IMR-90 (cell line): ENCODE data around the gene TMEM140. TPM values are rescaled to one million over a fixed set of nuclear protein-coding genes. Genes with fewer than 3 reads are reported as not detected.

Source experiments
- ATAC-seq: fragments of 200-7000 bp; cut with Tn5 transposase; 2 replicates; pipeline ENCODE4 v1.9.1; 2020; ENCODE audit warnings: low read depth, mild to moderate bottlenecking, moderate library complexity
- BruUV-seq: library from RNA; stranded (reverse); fragments of 400-500 nt; replicated peaks from 2 replicates; lab custom pipeline; 2021; lab: Mats Ljungman, UMichigan
- CTCF ChIA-PET: fragments of 300-600 bp; formaldehyde crosslinking; extraction: SDS; loops from one replicate; lab custom pipeline; 2021; ENCODE audit warnings: antibody characterized with exemption; lab: Yijun Ruan, JAX
- POLR2A ChIA-PET: fragments of 300-600 bp; sonication (Branson Sonifier 250); formaldehyde crosslinking; loops from one replicate; lab custom pipeline; 2022; ENCODE audit warnings: antibody characterized with exemption; ENCODE audit not compliant: unreplicated experiment; lab: Charles Lee
- DNase-seq: peaks from one replicate; pipeline ENCODE4 v3.0.0; 2013
- H2AFZ ChIP-seq: replicated peaks from 2 replicates; pipeline ENCODE3; 2013; ENCODE audit warnings: low read length, mild to moderate bottlenecking; ENCODE audit not compliant: poor library complexity
- H2AK5ac ChIP-seq: 2 replicates; pipeline ENCODE4 v1.6.1; 2013; ENCODE audit warnings: low read depth, low read length, inconsistent platforms
- H2AK9ac ChIP-seq: replicated peaks from 2 replicates; pipeline ENCODE3; 2013; ENCODE audit warnings: mild to moderate bottlenecking, low read depth, low read length, moderate library complexity; ENCODE audit not compliant: poor library complexity
- H2BK120ac ChIP-seq: 2 replicates; pipeline ENCODE4 v1.6.1; 2013; ENCODE audit warnings: low read depth, low read length, inconsistent platforms
- H2BK15ac ChIP-seq: 3 replicates; pipeline ENCODE4 v1.6.1; 2013; ENCODE audit warnings: low read depth, low read length, inconsistent platforms
- H2BK20ac ChIP-seq: 2 replicates; pipeline ENCODE4 v1.6.1; 2013; ENCODE audit warnings: low read depth, mild to moderate bottlenecking, inconsistent platforms, low read length, moderate library complexity
- H2BK5ac ChIP-seq: 2 replicates; pipeline ENCODE4 v1.6.1; 2013; ENCODE audit warnings: mild to moderate bottlenecking, low read depth, low read length, inconsistent platforms; ENCODE audit not compliant: poor library complexity, severe bottlenecking
- H3K14ac ChIP-seq: replicated peaks from 2 replicates; pipeline ENCODE4 v1.6.1; 2013; ENCODE audit warnings: low read depth, low read length, inconsistent platforms
- H3K18ac ChIP-seq: 2 replicates; pipeline ENCODE4 v1.6.1; 2013; ENCODE audit warnings: low read depth, low read length, control low read depth
- H3K23ac ChIP-seq: 2 replicates; pipeline ENCODE4 v1.6.1; 2013; ENCODE audit warnings: low read depth, low read length, inconsistent platforms
- H3K27ac ChIP-seq: 2 replicates; pipeline ENCODE4 v1.5.1; 2013; ENCODE audit warnings: mild to moderate bottlenecking, control low read depth, low read length; ENCODE audit not compliant: insufficient read depth
- H3K27me3 ChIP-seq: 2 replicates; pipeline ENCODE4 v1.6.1; 2013; ENCODE audit warnings: low read length; ENCODE audit not compliant: control insufficient read depth, insufficient read depth
- H3K36me3 ChIP-seq: 2 replicates; pipeline ENCODE4 v1.6.1; 2013; ENCODE audit warnings: low read length, mixed read lengths; ENCODE audit not compliant: control insufficient read depth, insufficient read depth
- H3K4ac ChIP-seq: 2 replicates; pipeline ENCODE4 v1.6.1; 2013; ENCODE audit warnings: low read depth, low read length, inconsistent platforms
- H3K4me1 ChIP-seq: 2 replicates; pipeline ENCODE4 v1.6.1; 2013; ENCODE audit warnings: low read length, mixed read lengths; ENCODE audit not compliant: control insufficient read depth, insufficient read depth
- H3K4me2 ChIP-seq: 2 replicates; pipeline ENCODE4 v1.6.1; 2013; ENCODE audit warnings: low read depth, mild to moderate bottlenecking, control low read depth, low read length, moderate library complexity
- H3K4me3 ChIP-seq: 2 replicates; pipeline ENCODE4 v1.5.1; 2013; ENCODE audit warnings: low read depth, mild to moderate bottlenecking, control low read depth, low read length, moderate library complexity; ENCODE audit not compliant: insufficient read depth
- H3K56ac ChIP-seq: 2 replicates; pipeline ENCODE4 v1.6.1; 2013; ENCODE audit warnings: low read length, inconsistent platforms; ENCODE audit not compliant: insufficient read depth; ENCODE audit errors: extremely low read depth
- H3K79me1 ChIP-seq, 2 experiments: 2 replicates each; pipeline ENCODE4 v1.6.1; 2013; ENCODE audit warnings: low read length in 2 of 2, inconsistent platforms in 1 of 2, low read depth in 1 of 2
- H3K9ac ChIP-seq: 2 replicates; pipeline ENCODE4 v1.6.1; 2013; ENCODE audit warnings: low read depth, low read length, control low read depth
- H3K9me1 ChIP-seq: 2 replicates; pipeline ENCODE4 v1.6.1; 2013; ENCODE audit warnings: low read length, inconsistent platforms; ENCODE audit not compliant: insufficient read depth
- H3K9me3 ChIP-seq: 2 replicates; pipeline ENCODE4 v1.6.1; 2013; ENCODE audit warnings: low read length; ENCODE audit not compliant: control insufficient read depth, insufficient read depth
- H4K20me1 ChIP-seq: 2 replicates; pipeline ENCODE4 v1.6.1; 2013; ENCODE audit warnings: low read length, inconsistent platforms; ENCODE audit not compliant: insufficient read depth
- H4K5ac ChIP-seq: 2 replicates; pipeline ENCODE4 v1.6.1; 2013; ENCODE audit warnings: mild to moderate bottlenecking, low read depth, low read length, control low read depth
- H4K8ac ChIP-seq, 2 experiments: 2 replicates each; pipeline ENCODE4 v1.6.1; 2013; ENCODE audit warnings: low read depth in 2 of 2, low read length in 2 of 2, control low read depth in 1 of 2, inconsistent platforms in 1 of 2
- H4K91ac ChIP-seq: 2 replicates; pipeline ENCODE4 v1.6.1; 2013; ENCODE audit warnings: low read depth, low read length, inconsistent platforms; ENCODE audit not compliant: insufficient read depth
- BHLHE40 ChIP-seq: fragments of 150-350 bp; IDR thresholded peaks from 2 replicates; pipeline ENCODE4 v1.6.1; 2016; ENCODE audit warnings: mild to moderate bottlenecking, low read depth, low read length
- CHD1 ChIP-seq: IDR thresholded peaks from 2 replicates; pipeline ENCODE4 v1.6.1; 2012; ENCODE audit warnings: low read depth, low read length, improper control_type of control experiment
- CTCF ChIP-seq: conservative IDR thresholded peaks from 2 replicates; pipeline ENCODE4 v1.5.1; 2012; ENCODE audit warnings: mild to moderate bottlenecking, low read depth, low read length, improper control_type of control experiment
- ELK1 ChIP-seq: fragments of 150-350 bp; IDR thresholded peaks from 2 replicates; pipeline ENCODE4 v1.6.1; 2016; ENCODE audit warnings: low read depth, mild to moderate bottlenecking, low read length, moderate library complexity, borderline replicate concordance
- FOS ChIP-seq: fragments of 150-350 bp; IDR thresholded peaks from 2 replicates; pipeline ENCODE4 v1.6.1; 2016; ENCODE audit warnings: low read depth, low read length
- MAFK ChIP-seq: IDR thresholded peaks from 2 replicates; pipeline ENCODE4 v1.6.1; 2012; ENCODE audit warnings: low read depth, low read length, improper control_type of control experiment
- MAZ ChIP-seq: IDR thresholded peaks from 2 replicates; pipeline ENCODE4 v1.6.1; 2012; ENCODE audit warnings: low read depth, mild to moderate bottlenecking, low read length, improper control_type of control experiment, moderate library complexity, borderline replicate concordance
- MXI1 ChIP-seq: IDR thresholded peaks from 2 replicates; pipeline ENCODE4 v1.6.1; 2012; ENCODE audit warnings: low read depth, mild to moderate bottlenecking, low read length, moderate library complexity, borderline replicate concordance
- POLR2A ChIP-seq: IDR thresholded peaks from 2 replicates; pipeline ENCODE4 v1.6.1; 2012; ENCODE audit warnings: mild to moderate bottlenecking, low read depth, low read length
- RAD21 ChIP-seq: IDR thresholded peaks from 2 replicates; pipeline ENCODE4 v1.6.1; 2012; ENCODE audit warnings: low read length, improper control_type of control experiment
- RCOR1 ChIP-seq: IDR thresholded peaks from 2 replicates; pipeline ENCODE4 v1.6.1; 2012; ENCODE audit warnings: mild to moderate bottlenecking, low read length, improper control_type of control experiment; ENCODE audit not compliant: insufficient replicate concordance
- USF2 ChIP-seq: fragments of 150-350 bp; IDR thresholded peaks from 2 replicates; pipeline ENCODE4 v1.6.1; 2017; ENCODE audit warnings: mild to moderate bottlenecking, antibody characterized with exemption, low read length, low read depth
- WGBS, 2 experiments: methylation state at CpG; one replicate each; pipeline versions ENCODE4 v1.1.5 to v1.1.7; 2013; ENCODE audit warnings: missing lambda C conversion rate in 2 of 2; ENCODE audit not compliant: insufficient read length in 1 of 2; ENCODE audit errors: extremely low coverage in 2 of 2; 5-methylcytosine and 5-hydroxymethylcytosine counted together
- dilution Hi-C: fragments of 300-500 bp; cut with HindIII; formaldehyde crosslinking; loops from one replicate; pipeline ENCODE4 v1.14.3; 2018; ENCODE audit warnings: low sequenced_read_pairs; ENCODE audit not compliant: unreplicated experiment
- in situ Hi-C: fragments of 300-500 bp; cut with MboI; formaldehyde crosslinking; loops from 3 replicates; pipeline ENCODE4 v1.14.3; 2019; ENCODE audit warnings: low sequenced_read_pairs, inconsistent platforms, mixed read lengths
- intact Hi-C: fragments of 100-400 bp; cut with micrococcal nuclease; formaldehyde crosslinking; loops from 2 replicates; pipeline ENCODE4 v1.10.0; 2022
- polyA plus RNA-seq, 3 experiments: library from polyadenylated mRNA; depleted of rRNA; stranded (reverse); fragments of >200 nt; gene quantifications; 2 replicates each; pipeline ENCODE4 v1.2.3, GENCODE V29; 2012; ENCODE audit warnings: low replicate concordance in 1 of 3
- total RNA-seq: library from RNA; depleted of rRNA; stranded (reverse); fragments of >200 nt; gene quantifications from 2 replicates; pipeline ENCODE4 v1.2.3, GENCODE V29; 2012

The TMEM140 gene
- total and polyA plus RNA-seq, 2 of the 4 experiments (the other 2 are of a cell fraction) = 0.24 to 0.72 TPM

GRCh38 chr7:135114622-135115021, 33.2 kb upstream of the TMEM140 start:
- no peaks in the 10 kb centered on the region for H3K4me1 ChIP-seq
- H2BK15ac ChIP-seq = no peak overlapping the region
- no peaks in the 10 kb centered on the region for H4K20me1 ChIP-seq
- H3K27ac ChIP-seq = no peak overlapping the region
- no peaks in the 10 kb centered on the region for H3K9me3 ChIP-seq
- no peaks in the 10 kb centered on the region for H3K36me3 ChIP-seq
- no peak overlapping the region for H3K9ac ChIP-seq
- POLR2A ChIA-PET = no interaction called here
- dilution Hi-C loops (no loop called here), in situ Hi-C loops (no loop called here), intact Hi-C loops (no loop called here)
- CTCF ChIA-PET = no interaction called here
- no peak overlapping the region for H3K4ac ChIP-seq
- no peak overlapping the region for H4K8ac ChIP-seq
- H3K14ac ChIP-seq = no peak overlapping the region
- H4K91ac ChIP-seq = no peak overlapping the region
- no peak overlapping the region for H2AK9ac ChIP-seq
- no peak for DNase-seq
- no peak overlapping the region for H4K5ac ChIP-seq
- no peak overlapping the region for H3K23ac ChIP-seq
- ATAC-seq = no peak
- BruUV-seq = no TSS peak
- no peak overlapping the region for H3K18ac ChIP-seq
- H2BK20ac ChIP-seq = no peak overlapping the region
- H3K4me2 ChIP-seq = no peak overlapping the region
- H3K79me1 ChIP-seq = no peaks in the 10 kb centered on the region
- H3K4me3 ChIP-seq = no peak overlapping the region
- H3K27me3 ChIP-seq = peaks cover 1% of the 10 kb centered on the region
- no peak overlapping the region for H2AK5ac ChIP-seq
- no peak overlapping the region for H2BK120ac ChIP-seq
- no peak overlapping the region for H2BK5ac ChIP-seq
- H3K9me1 ChIP-seq = no peaks in the 10 kb centered on the region
- TF ChIP-seq RAD21 (no peak), USF2 (no peak), FOS (no peak), MAFK (no peak), POLR2A (no peak), CTCF (no peak), MAZ (no peak), MXI1 (no peak), CHD1 (no peak), RCOR1 (no peak), ELK1 (no peak), BHLHE40 (no peak)
- H3K56ac ChIP-seq = no peak overlapping the region
- no peak overlapping the region for H2AFZ ChIP-seq
- 67% methylated on average over 1 of the region's 1 CpG; no CpG with 5 or more reads in 1 of the 2 experiments for WGBS, 2 experiments
